Pulmonary artery endothelial cell (primary cell): ENCODE results near the gene TAT. TPM values are rescaled to one million over a fixed set of nuclear protein-coding genes. Genes with fewer than 3 reads are reported as not detected.
"Not testable (repeated sequence)": the region's sequence is repeated elsewhere in the genome, so short reads cannot be mapped to it uniquely, and the experiment has no call there.

Source experiments
- DNase-seq: peaks from one replicate; pipeline ENCODE4 v3.0.0-alpha.2; 2011; ENCODE audit warnings: low read depth, low spot score
- total RNA-seq: library from RNA; depleted of rRNA; stranded (reverse); fragments of >200 nt; gene quantifications from 2 replicates; pipeline ENCODE4 v1.2.3, GENCODE V29; 2014

TAT gene
- total RNA-seq, 1 donor from 2014 or later, result not detected

DNA sequence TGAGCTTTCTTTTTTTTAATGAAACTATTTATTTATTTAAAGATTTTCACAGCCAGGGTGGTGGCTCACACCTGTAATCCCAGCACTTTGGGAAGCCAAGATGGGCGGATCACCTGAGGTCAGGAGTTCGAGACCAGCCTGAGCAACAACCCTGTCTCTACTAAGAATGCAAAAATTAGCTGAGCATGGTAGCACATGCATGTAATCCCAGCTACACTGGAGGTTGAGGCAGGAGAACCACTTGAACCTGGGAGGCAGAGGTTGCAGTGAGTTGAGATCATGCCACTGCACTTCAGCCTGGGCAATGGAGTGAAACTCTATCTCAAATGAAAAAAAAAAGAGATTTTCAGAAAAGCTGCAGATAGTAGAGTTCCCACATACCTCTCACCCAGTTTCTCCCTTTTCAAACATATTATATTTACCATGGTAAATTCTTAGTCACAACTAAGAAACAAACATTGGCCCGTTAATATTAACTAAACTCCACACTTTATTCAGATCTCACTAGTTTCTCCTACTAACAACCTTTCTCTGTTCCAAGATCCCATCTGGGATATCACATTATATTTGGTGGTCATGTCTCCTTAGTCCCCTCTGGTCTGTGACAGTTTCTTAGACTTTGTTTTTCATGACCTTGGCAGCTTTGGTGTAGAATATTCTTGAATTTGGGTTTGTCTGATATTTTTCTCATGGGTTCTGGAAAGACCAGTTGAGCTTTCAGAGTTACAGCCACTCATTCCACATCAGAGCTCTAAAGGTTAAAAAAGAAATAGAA is 7.8 kb upstream of the TAT start:
- DNase-seq, result no peak

DNA sequence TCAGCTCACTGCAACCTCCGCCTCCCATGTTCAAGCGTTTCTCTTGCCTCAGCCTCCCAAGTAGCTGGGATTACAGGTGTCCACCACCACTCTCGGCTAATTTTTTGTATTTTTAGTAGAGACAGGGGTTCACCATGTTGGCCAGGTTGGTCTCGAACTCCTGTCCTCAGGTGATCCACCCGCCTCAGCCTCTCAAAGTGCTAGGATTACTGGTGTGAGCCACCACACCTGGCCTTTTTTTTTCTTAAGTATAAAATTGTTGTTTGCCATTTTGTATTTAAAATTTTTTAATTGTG is 5.6 kb upstream of the TAT start:
- not testable (repeated sequence) for DNase-seq

DNA sequence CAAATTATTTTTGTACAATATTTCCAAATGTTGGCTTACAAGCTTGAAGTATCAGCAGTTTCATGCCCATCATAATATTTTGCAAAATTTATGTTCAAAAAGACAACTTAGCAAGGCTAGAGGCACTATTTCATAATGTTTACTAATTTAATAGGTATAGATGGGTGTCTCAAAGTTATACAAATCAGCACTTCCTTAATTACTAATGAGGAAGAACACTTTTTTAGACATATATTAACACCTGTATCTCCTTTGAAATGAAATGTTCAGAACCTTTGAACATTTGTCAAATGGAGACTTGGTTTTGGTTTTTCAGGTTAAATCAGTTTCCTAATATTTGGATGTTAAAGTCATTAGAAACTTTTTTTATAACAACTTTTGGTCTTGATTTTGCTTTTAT is 2.2 kb downstream of the TAT start:
- DNase-seq, result no peak

DNA sequence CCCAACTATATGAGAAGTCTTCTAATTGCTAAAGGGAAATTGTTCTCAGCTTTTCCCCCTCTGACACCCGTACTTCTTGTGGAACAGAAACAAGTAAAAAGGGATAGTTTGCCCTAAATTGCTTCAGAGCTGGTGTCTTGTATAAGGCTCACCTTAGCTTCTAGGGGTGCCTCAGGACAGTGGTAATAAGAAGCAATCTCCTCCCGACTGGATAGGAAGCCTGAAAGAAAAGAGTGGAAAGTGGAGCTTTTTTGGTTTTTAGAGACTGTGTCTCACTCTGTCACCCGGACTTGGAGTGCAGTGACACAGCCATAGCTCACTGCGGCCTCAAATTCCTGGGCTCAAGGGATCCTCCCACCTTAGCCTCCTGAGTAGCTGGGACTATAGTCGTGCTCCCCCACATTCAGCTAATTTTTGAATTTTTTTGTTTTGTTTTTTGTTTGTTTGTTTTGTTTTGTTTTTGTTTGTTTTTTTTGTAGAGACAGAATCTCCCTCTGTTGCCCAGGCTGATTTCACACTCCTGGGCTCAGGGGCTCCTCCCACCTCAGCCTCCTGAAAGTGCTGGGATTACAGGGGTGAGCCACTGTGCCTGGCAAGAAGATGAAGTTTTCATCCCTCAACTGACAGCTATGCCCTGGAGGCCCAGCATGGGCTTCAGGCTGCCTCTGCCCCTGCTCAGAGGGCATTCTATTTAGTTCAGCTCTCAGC is 3.4 kb downstream of the TAT start:
- no peak for DNase-seq

DNA sequence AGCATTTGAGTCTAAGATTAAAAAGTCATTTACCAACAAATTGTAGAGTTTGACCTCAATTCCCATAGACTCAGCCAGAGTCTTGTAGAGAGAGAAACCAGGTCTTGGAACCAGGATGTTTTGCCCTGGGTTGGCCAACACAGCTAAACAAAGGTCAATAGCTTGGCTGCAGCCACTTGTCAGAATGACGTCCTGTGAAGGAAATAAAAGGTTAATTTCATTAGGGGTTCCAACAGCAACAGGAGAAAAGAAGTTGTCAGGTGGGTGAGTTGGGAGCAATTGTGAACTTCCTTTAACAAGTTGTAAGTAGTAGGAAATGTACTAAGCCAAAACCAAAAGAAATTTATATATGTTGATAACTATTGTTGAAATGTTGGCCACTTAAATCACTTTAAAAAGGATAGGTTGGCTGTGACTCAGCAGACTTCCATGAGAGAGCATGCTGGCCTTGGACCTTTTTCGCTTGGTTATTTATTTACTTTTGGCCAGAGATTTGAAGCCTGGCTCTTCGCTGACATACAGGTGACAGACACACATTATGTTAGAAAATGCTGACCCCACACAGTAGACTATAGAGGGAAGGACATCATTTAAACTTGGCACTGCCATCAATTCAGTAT is 4.3 kb downstream of the TAT start:
- no peak for DNase-seq

DNA sequence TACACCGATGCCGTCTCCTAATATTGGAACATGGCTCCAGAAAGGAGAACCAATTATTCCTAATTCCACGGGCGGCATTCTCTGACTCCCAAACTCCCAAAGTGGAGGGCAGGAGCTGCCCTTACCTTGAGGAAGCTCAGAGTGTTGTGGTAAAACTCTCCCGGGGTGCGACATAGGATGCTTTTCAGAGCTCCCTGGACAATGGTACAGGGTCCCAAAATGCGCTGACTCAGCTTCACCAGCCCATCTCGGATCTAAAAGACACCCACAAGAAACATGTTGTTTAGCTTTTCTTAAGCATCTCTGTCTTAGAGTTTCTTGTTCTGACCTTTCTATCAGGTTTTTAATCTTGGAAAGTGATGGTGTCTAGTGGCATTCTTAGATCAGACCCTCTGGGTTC is 6.7 kb downstream of the TAT start:
- DNase-seq, result no peak

DNA sequence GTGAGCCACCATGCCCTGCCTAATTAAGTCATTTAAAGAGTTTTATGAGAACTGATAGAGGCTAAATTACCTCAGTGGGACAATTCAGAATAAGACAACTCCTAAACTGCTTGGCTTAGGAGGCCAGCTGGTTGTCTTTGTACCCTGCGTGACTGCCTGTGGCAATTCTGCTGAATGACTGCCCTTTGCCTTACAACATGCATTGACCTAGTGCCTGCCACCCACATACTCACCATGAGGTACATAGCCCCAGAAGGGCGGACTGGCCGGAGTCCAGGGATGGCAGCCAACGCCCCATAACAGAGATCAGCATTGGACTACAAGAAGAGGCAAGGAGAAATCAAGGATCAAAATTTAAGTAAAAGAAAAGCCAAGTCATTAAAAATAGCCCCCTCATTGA is 7.3 kb downstream of the TAT start:
- no peak for DNase-seq

DNA sequence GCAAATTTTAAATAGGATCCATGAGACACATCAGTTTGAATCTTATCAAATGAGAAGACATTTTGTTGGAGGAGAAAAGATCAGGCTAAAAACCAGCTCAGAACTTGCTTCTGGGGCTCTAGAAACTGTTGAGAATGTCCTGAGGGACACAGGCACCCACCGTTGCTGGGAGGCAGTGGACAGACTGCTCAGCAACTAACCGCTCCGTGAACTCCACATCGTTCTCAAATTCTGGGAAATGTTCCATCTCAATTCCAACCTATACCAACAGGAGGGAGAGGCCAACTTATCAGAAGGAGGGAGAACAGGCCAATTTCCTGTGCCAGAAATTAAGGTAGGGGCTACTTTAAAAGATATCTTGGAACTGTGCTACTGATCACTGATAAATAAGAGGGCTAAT is 8.3 kb downstream of the TAT start:
- DNase-seq, result no peak

DNA sequence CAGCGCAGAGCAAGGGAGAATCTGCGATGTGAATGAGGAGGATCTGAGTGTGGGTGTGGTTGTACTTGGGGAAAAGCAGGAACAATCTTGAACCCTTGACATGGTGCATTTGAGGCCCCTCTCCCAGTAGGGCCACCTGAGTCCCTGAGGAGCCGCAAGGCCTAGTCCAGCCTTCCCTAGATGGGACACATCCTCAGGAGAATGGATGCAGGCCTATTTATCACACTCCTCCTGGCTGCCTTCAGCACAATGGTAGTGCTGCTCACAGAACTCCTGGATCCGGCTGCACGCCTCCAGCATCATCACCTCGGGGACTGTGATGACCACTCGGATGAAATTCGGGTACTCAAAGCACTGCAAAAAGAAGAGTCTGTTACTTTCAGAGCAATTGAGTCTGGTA is 9.0 kb downstream of the TAT start:
- no peak for DNase-seq

DNA sequence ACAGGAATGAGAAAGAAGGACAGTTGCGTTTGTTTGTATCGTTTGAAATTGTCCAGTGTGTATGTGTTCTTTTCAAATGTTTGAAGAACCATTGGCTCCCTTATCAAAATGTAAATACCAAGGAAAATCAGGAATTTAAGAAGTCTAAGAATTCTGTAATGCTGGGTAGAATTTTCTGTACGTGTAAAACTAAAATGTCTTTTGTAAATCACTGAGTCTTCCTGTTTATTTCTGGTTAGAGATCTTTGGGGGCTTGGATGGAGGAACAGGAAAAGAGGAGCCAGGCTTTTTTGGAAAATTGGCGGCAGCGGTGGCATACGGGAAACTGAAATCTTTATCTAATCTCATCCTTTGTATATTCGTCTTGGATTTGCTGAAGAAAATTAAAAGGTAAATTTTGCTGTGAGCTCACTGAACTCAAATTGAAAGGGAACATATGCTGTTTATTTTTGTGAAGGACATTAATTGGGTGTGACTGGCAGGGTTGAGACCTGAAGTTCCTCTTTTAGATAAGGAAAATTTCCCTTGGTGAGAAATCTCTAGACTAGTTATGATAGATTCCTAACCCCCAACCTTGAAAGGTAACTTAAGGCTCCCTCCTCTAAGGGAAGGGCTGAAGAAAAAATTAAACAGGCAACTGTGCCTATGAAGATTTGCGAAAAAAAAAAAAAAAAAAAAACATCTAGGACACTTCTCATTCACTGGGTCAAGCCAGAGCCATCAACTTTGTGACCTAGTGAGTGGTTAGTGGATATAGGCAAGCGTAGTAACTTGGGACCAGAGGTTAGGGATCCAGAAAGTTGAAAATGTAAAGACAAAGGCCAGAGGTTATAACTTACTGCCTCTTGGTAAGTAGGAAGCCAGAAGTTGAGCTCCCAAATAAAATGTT is 10.8 kb downstream of the TAT start:
- DNase-seq, result no peak

DNA sequence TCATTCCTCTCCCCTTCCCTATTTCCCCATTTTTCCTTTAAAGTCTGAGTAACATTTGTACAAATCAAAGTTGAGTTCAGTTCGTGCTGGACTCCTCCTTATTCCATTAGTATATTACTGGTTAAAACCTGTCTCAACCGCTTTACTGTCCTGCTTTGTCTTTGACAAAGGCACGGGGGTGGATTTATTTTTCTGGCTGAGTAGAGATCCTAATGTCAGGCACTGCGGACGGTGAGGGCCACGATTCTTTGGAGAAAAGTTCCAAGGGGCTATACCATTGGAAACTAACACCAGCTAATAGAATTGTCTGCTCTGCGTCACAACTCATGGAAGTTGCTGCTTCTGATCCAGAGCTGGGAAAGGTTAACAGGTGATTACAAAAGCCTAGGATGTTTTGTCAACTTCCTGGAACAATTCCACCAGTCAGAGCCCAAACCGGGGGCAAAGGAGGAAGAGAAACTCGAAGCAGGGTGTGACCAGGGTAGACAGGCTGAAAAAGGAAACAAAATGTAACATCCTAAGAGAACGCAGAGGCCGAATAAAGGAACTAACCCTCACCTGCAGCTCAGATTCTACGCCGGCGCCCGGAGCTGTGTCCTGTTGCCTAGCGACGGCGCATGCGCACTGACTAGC is 12.4 kb downstream of the TAT start:
- DNase-seq, result no peak

DNA sequence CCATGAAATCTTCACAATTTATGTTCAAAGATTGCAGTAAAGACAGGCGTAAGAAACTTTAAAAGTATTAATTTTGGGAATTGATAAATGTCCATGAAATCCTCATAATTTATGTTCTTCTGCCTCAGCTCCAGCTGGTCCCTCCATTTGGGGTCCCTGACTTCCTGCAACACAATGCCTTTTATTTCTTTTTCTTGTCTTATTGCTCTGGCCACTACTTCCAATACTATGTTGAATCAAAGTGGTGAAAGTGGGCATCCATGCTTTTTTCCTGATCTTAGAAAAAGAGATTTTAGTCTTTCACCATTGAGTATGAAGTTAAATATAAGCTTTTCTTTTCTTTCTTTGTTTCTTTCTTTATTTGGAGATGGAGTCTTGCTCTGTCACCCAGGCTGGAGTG is 14.3 kb downstream of the TAT start:
- DNase-seq, result no peak

DNA sequence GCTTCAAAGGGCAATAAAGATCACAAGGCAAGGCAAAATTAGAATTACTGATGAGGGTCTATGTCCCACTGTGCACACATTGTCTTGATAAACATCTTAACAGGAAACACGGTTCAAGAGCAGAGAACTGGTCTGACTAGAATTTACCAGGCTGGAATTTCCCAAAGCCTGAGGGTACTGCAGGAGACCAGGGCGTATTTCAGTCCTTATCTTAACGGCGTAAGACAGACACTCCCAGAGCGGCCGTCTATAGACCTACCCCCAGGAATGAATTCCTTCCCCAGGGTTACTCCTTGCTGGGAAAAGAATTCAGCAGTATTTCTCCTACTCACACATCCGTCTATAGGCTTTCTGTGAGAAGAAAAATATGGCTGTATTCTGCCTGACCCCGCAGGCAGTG is 15.0 kb downstream of the TAT start:
- DNase-seq, result not testable (repeated sequence)

DNA sequence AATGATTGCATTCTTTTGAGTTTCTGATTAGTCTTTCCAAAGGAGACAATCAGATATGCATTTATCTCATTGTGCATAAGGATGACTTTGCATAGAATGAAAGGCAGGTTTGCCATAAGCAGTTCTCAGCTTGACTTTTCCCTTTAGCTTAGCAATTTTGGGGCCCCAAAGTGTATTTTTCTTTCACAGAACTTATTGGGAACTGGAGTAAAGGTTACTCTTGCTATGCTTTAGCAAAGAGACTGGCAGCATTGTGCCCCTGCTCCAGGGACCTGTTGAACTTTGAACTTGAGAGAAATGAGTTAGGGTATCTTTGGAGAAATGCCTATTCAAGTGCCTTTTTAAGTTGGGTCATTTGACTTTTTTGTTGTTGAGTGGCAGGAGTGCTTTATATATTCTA is 17.0 kb downstream of the TAT start:
- no peak for DNase-seq

DNA sequence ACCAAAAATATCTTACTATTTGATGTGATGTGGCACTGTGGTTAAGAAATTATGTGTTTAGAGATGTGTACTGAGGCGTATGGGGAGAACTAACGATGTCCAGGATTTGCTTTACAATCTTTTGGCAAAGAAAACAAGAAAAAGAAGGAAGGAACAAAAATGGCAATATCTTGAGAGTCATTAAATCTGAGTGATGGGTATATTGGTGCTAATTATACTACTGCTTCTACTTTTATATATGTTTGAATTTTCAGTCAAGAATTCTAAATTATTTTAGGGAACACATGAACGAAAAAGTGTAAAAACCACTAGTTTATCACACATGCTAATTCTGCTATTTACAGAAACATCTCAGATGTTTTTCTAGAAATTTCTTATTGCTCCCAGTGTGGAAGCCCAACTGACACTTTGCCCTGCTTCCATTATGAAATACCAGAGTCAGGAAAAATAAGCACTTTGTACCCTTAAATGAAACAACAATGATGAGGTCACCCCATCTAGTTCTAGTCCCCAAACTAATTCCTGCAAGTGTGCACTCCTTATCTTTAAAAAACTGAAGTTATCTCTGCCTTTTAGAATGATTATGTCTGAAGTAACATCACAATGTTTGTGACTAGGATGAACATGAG is 18.8 kb downstream of the TAT start:
- no peak for DNase-seq

DNA sequence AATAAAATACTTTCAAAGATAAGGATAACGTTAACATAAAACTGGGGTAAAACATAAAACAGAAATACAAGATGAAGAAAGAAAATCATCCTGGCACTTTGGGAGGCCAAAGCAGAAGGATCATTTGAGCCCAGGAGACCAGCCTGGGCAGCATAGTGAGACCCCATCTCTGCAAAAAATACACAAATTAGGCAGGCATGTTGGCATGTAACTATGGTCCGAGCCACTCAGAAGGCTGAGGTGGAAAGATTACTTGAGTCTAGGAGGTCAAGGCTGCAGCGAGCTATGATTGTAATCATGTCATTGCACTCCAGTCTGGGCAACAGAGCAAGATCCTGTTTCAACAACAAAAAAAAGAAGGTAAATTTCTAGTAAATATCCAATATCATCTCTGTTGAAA is 19.6 kb downstream of the TAT start:
- no peak for DNase-seq

DNA sequence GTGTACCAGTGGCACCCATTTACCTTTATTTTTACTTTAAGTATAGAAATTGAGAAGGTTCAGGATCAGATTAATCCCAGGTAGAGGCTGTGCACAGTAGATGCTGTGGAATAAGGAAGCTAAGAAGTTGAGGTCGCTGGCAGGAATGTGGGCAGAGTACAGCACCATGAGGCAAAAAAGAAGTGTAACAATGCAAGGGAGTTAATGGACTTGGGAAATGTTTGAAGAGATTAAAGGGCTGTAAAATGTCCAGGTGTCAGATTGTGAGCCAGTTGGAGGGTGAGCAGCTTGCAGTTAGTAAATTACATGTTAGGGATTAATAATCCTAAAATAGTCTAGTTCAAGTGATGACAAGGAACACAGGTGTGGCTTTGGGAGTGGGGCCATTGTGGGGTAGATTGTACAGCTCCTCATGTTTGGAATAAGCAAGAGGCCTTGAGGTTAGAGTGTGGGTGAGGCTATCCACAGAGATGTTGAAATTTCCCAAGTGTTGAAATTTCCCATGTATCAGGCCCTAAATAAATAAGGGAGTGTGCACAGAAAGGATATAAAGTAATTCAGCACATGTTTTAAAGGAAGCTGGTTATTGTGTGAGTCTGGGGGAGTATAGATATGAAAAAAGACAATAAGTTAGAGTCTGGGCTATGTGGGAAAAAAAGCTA is 21.5 kb downstream of the TAT start:
- no peak for DNase-seq

DNA sequence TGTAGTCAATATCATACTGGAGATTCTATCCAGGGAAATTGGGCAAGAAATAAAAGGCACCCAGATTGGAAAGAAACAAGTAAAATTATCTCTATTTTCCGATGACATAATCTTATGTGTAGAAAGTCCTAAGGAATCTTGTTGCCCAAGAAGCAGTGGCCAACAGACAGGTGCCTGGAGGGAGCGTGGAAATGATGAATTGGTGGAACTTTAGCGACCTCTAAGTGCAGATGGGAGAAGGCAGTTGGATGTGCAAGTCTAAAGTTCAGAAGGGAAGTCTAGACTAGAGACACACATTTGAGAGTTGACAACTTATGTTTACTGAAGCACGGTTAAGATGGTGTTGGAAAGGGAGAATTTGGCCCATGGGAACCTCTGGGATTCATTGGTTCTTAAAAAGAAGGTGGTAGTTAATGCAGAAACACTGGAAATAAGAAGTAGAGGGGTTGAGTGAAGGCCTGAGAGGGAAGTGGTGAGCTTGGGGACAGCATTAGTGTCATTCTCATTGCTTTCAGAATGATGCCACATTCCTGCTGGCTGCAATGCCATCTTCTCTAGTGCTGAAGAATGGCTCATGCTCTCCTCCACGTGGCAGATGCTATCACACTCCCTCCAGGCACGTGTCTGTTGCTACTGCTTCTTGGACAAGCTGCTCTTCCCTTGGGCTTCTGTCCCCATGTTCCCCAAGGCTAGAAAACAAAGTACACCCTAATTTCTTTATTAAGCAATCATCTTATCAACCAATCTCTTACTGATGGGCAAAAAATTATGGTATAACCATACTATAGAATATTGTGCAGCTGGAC is 24.0 kb downstream of the TAT start:
- no peak for DNase-seq

DNA sequence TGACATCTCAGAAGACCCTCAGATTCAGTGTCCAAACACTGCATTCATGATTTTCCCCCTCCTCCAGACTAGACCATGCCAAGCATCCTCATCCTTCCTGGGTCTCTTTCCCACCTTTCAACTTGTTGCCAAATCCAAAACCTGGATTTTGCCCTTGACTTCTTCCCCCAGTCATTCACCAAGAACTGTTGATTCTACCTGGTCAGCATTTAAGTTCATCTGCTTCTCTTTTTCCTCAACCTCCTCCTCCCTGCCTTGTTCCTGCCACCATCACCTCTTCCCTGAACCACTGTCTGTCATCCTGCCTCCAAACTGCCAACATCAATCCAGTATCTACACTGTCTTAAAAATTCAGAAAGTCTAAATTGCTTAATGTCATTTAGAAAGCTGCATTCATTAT is 29.7 kb downstream of the TAT start:
- DNase-seq, result no peak

DNA sequence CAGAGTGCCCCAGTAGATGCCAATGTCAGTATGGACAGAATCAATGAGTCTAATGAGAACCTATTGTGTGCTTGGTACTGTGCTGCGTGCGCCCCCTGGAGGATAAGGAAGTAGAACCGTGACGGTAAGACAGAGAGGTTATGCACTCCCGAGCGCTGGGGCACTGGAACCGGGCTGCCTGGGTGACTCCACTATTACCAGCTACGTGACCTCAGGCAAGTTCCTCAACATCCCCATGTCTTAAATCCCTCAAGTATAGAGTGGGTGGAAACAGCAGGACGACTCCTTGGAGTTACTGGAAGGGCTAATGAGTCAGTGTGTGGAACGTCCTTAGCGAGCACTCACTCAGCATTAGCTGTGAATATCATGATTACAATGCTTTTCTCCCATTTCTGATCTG is 34.5 kb downstream of the TAT start:
- no peak for DNase-seq
